Myocyte (in vitro differentiated cells): Measurements from ENCODE around the gene DEFB112. TPM values are rescaled to one million over a fixed set of nuclear protein-coding genes. Genes with fewer than 3 reads are reported as not detected.

Experiments used
- DNase-seq: peaks from one replicate; pipeline ENCODE4 v3.0.0-alpha.2; 2012; ENCODE audit warnings: low read depth
- polyA plus RNA-seq: library from polyadenylated mRNA; unstranded; fragments of >200 nt; gene quantifications from one replicate; pipeline ENCODE4 v1.2.1, GENCODE V29; 2012; ENCODE audit warnings: missing spikeins
- total RNA-seq: library from RNA; depleted of rRNA; stranded (reverse); fragments of >200 nt; gene quantifications from 2 replicates; pipeline ENCODE4 v1.2.3, GENCODE V29; 2014

The DEFB112 gene, protein sequence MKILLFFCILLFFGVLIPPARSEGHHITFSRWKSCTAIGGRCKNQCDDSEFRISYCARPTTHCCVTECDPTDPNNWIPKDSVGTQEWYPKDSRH
- total RNA-seq = not detected in 2 replicates
- not detected for polyA plus RNA-seq

GRCh38 chr6:50049829-50050228, at the start of gene DEFB112:
TSS of gene DEFB112 (minus strand) at chr6:50049929. CDS start at chr6:50049869, 60 bp downstream.
- DNase-seq = no peak

DNA sequence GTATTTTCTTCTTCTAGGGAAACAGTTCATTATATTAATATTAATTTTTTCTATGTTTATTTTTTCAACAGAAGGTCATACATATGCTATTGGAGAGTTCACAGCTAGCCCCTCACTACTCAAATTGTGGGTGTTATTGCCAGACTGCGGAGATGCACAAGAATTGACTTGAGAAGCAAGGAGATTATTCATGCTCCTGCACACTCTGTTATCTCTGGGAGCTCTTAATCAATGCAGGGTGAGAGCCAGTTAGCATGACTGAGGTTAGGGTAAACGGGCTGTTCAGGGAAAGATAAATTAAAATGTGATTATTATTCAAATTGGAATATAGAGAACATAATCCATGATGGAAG, 48.9 kb upstream of the DEFB112 start:
- no peak for DNase-seq

DNA sequence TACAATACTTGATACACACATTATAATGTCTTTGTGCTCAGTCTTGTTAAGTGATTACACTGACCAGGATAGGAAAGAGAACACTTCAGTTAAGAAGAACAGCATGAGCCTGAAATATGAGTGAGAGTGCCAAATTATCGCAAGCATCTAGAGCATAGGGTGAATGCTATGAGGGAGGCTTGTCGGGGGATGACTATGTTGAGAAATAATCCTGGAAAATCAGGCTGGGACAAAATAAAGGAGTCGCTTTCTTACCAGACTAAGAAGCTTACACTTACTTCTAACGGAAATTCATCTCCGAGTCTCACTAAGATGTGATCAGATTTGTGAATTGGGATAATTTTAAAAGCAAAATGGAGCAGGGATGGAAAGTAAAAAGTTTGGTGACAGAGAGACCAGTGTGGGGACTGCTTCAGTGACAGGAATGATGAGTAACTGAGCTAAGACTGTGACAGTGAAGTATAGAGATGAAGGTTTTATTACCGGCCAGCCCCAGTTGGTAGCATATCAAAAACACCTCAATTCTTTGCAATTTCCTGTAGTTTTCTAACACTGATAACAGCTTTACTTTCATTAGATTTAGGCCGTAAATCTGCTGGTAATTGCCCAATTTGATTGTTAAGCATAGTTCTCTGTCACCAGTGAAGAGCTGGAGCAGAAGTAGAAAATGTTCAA, 48.4 kb upstream of the DEFB112 start:
- no peak for DNase-seq

DNA sequence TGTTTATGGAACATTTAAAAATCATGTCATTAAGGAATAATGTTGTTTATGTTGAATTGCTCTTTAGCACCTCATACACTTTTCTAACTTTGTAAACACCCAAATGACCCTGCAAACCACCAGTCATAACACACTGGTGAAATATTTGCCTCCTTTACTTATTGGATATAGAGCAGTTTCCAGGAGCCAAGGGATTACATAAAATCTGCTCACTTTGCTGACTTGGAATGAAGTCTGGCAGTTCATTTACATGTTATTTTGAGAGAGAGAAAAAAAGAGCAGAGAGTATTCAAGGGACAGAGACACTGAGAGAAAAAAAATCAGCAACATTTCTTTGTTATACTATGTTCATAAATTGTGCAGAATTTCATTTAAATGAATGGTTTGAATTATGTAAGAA, 46.6 kb upstream of the DEFB112 start:
- DNase-seq = peak; percentile 3

DNA sequence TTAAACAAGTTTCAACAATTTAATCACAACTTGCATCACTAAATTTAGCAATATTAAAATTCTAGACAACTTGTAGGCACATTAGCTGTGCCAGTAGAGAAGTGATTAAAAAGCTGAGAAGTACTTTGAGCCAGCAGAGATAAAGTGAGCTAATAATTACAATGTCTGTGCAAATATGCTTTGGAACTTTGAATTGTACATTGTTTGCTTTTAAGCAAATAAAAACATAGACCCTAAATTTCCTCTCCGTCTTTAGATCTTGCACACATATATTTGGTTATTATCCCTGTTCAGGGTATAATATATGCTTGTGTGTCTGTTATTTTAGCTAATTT, 44.2 kb upstream of the DEFB112 start:
- DNase-seq = no peak

GRCh38 chr6:50093116-50093937, 43.6 kb upstream of the DEFB112 start:
- no peak for DNase-seq

DNA sequence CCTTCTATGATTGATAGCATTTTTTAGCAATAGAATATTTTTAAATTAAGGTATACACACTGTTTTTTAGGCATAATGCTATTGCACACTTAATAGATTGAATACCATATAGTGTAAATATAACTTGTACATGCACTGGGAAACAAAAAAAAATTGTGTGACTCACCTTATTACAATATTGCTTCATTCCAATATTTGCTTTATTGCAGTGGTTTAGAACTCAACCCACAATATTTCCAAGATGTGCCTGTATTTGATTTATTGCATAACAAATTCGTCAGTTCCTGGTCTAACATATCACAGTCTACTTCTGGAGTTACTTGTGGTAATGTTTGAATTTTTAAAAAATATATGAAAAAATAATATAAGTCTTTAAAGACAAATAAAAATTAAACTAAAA, 41.9 kb upstream of the DEFB112 start:
- peak; percentile 4 for DNase-seq

- DNase-seq = no peak
Observed at GRCh38 chr6:50089911-50090310, 40.2 kb upstream of the DEFB112 start.

DNA sequence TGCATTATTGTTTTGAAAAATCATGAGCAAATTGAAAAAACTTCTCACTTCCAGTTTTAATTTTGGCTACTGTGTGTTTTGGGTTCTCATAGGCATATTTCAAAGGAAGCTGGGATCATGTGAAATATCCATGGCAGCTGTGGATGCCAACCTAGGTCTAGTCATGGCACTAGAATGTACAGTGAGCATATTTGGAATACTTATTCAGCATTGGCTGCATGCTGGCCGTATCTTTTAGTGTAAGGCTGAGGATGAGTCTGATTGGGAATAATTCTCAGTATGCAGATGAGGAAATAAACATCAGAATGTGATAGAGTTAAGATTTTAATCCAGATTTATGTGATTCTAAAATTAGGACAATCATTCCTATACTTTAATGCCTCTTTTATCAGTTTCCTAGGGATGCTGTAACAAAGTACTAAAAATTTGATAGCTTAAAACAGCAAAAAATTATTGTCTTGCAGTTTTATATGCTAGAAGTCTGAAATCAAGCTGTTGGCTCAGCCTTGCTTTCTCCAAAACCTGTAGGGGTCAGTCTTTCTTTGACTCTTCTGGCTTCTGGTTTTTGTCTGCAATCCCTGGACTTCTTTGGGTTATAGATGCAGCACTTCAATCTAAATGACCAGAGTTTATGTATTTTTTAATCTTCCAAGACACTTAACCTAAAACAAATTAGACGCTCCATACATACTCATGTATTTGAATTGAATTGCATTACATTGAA, 37.7 kb upstream of the DEFB112 start:
- DNase-seq = peak; percentile 84

GRCh38 chr6:50077385-50077784, 27.7 kb upstream of the DEFB112 start:
- no peak for DNase-seq

DNA sequence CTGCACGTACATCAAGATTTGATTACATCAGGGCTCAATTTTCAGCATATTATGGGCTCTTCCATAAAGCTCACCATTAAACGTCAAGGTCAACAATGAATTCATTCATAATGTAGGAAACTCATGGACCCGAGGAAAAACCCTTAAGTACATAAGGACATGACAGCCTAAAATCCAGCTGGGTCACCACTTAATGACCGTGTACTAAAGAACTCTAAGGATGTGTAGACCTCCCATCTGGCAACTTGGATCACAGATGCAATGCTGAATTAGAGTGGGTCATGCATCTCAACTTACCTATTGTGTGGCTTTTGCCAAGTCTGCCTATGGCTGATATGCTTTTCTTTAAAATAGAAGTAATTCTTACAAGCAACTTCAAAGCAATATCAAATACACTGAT, 26.7 kb upstream of the DEFB112 start:
- DNase-seq = no peak

DNA sequence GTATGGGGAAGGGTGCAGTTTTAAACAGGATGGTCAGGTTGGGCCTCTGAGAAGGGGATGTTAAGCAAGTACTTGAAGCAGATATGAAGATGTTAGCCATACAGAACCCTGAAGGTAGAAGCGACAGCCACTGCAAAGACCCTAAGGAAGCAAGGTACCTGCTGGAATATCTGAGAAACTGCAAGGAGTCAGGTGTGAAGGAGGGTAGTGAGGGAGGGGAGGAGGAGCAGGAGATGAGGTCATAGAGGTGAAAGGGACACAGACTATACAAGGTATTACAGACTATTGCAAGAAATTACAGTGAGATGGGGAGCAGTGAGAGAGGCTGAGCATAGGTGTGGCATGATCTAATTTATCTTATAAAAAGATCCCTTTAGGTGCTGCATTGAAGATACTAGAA, 22.2 kb upstream of the DEFB112 start:
- DNase-seq = no peak

GRCh38 chr6:50070101-50070500, 20.4 kb upstream of the DEFB112 start:
- no peak for DNase-seq

DNA sequence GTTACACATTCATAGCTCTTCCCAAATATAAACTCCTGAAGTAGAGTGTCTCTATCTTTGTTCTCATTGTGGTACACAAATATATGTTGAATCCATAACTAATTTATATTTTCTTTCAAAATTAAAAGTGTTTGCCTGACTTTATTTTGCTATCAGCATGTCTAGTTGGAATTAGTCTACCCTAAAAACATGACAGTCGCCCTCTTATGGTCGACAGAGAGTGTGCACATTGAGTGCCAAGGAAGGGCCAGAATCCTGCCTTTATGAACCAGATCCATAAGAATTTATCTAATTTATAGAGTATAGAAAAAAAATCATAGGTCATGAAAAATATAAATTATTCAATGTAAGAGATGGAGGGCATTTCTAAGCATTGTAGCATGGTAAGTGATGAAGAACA, 12.3 kb upstream of the DEFB112 start:
- DNase-seq = peak; percentile 9

GRCh38 chr6:50056242-50056641, 6.5 kb upstream of the DEFB112 start:
- DNase-seq = no peak

- DNase-seq = no peak
Observed at GRCh38 chr6:50047026-50047425, 2.7 kb downstream of the DEFB112 start.

GRCh38 chr6:50030777-50031562, 18.8 kb downstream of the DEFB112 start:
- DNase-seq = peak; percentile 17

GRCh38 chr6:50030350-50030749, 19.4 kb downstream of the DEFB112 start:
- DNase-seq = no peak

GRCh38 chr6:50025258-50025657, 24.5 kb downstream of the DEFB112 start:
- DNase-seq = no peak

- DNase-seq = no peak
Observed at GRCh38 chr6:50021894-50022293, 27.8 kb downstream of the DEFB112 start, which contains the start of gene DEFB110. TSS of gene DEFB110 (minus strand) at chr6:50021994. CDS start at chr6:50021935, 59 bp downstream.

- DNase-seq = peak; percentile 45
Observed at GRCh38 chr6:50007819-50008218, 41.9 kb downstream of the DEFB112 start.
